ENCODE measurements around the gene FOXK2. TPM values are rescaled to one million over a fixed set of nuclear protein-coding genes. Genes with fewer than 3 reads are reported as not detected.
"Not testable (repeated sequence)": the region's sequence is repeated elsewhere in the genome, so short reads cannot be mapped to it uniquely, and the experiment has no call there.

Gene FOXK2
- total RNA-seq, 1 donor from 2014 or later: 24.8 TPM

GRCh38 chr17:82563745-82564144 lies 44.2 kb downstream of the FOXK2 start:
- not testable (repeated sequence) for DNase-seq (ENCODE audit: low read depth in 2 of 2)

GRCh38 chr17:82564241-82564640 lies 44.7 kb downstream of the FOXK2 start:
- DNase-seq (ENCODE audit: low read depth in 2 of 2): no peak

GRCh38 chr17:82565551-82565950 lies 46.0 kb downstream of the FOXK2 start:
- DNase-seq (ENCODE audit: low read depth in 2 of 2): peak in 1 of 2 donors; percentile 43

GRCh38 chr17:82566129-82566960 lies 46.8 kb downstream of the FOXK2 start:
- no peak for DNase-seq (ENCODE audit: low read depth in 2 of 2)

- no peak for DNase-seq (ENCODE audit: low read depth in 2 of 2)
Measured at GRCh38 chr17:82567286-82567685, 47.8 kb downstream of the FOXK2 start.

GRCh38 chr17:82568997-82569393 lies 49.5 kb downstream of the FOXK2 start:
- no peak for DNase-seq (ENCODE audit: low read depth in 2 of 2)

GRCh38 chr17:82569621-82570020 lies 50.1 kb downstream of the FOXK2 start:
- no peak for DNase-seq (ENCODE audit: low read depth in 2 of 2)

GRCh38 chr17:82570277-82570676 lies 50.7 kb downstream of the FOXK2 start:
- DNase-seq (ENCODE audit: low read depth in 2 of 2): no peak

GRCh38 chr17:82571855-82572254 lies 52.3 kb downstream of the FOXK2 start:
- no peak for DNase-seq (ENCODE audit: low read depth in 2 of 2)

- no peak for DNase-seq (ENCODE audit: low read depth in 2 of 2)
Measured at GRCh38 chr17:82574041-82574440, 54.5 kb downstream of the FOXK2 start.

- DNase-seq (ENCODE audit: low read depth in 2 of 2): not testable (repeated sequence)
Measured at GRCh38 chr17:82575581-82576221, 56.2 kb downstream of the FOXK2 start.

- DNase-seq (ENCODE audit: low read depth in 2 of 2): no peak
Measured at GRCh38 chr17:82577300-82577699, 57.8 kb downstream of the FOXK2 start.

- not testable (repeated sequence) for DNase-seq (ENCODE audit: low read depth in 2 of 2)
Measured at GRCh38 chr17:82579969-82580368, 60.4 kb downstream of the FOXK2 start.

GRCh38 chr17:82582213-82582612 lies 62.7 kb downstream of the FOXK2 start:
- peak in 1 of 2 donors; percentile 27 for DNase-seq (ENCODE audit: low read depth in 2 of 2)

- no peak for DNase-seq (ENCODE audit: low read depth in 2 of 2)
Measured at GRCh38 chr17:82582709-82583108, 63.2 kb downstream of the FOXK2 start.

- DNase-seq (ENCODE audit: low read depth in 2 of 2): no peak
Measured at GRCh38 chr17:82583720-82584234, 64.2 kb downstream of the FOXK2 start.

GRCh38 chr17:82585935-82586575 lies 66.5 kb downstream of the FOXK2 start:
- not testable (repeated sequence) for DNase-seq (ENCODE audit: low read depth in 2 of 2)

- DNase-seq (ENCODE audit: low read depth in 2 of 2): no peak
Measured at GRCh38 chr17:82586576-82587233, 67.2 kb downstream of the FOXK2 start.

GRCh38 chr17:82587234-82588086 lies 67.9 kb downstream of the FOXK2 start:
- DNase-seq (ENCODE audit: low read depth in 2 of 2): peak; percentile 25 to 77

GRCh38 chr17:82588266-82589175 lies 69.0 kb downstream of the FOXK2 start:
- no peak for DNase-seq (ENCODE audit: low read depth in 2 of 2)
